HG03175 (cell line): Measurements from ENCODE around the gene DNAAF9.

Experiments
- ATAC-seq: cut with Tn5 transposase; IDR thresholded peaks from one replicate; pipeline ENCODE4 v1.9.1; 2021; ENCODE audit warnings: mild to moderate bottlenecking, moderate library complexity; ENCODE audit not compliant: unreplicated experiment

Gene DNAAF9

DNA sequence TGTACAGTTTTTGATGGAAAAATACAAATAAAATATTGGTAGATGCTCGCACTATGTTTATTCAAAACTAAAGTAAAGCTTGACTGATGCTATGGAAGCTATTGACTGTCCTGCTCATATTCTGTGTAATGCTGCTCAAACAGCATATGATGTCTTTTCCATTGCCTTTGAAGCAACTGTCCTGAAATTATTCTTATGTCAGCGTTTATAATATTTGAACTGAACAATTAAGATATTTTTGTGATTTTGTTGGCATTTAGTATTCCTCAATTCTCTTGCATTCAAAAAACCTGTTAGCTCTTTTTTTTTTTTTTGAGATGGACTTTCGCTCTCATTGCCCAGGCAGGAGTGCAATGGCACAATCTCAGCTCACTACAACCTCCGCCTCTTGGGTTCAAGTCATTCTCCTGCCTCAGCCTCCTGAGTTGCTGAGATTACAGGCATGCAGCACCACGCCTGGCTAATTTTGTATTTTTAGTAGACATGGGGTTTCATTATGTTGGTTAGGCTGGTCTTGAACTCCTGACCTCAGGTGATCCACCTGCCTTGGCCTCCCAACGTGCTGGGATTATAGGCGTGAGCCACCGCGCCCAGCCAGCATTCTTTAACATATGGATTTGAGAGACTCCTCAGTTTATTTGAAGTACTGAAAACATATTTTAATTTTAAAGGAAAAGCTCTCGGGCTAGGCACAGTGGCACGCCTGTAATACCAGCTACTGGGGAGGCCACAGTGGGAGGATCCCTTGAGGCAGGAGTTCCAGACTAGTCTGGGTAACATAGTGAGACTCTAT, 5.3 kb upstream of the DNAAF9 start:
- ATAC-seq = no peak

GRCh38 chr20:3410464-3410863, 3.0 kb upstream of the DNAAF9 start:
- ATAC-seq = no peak

DNA sequence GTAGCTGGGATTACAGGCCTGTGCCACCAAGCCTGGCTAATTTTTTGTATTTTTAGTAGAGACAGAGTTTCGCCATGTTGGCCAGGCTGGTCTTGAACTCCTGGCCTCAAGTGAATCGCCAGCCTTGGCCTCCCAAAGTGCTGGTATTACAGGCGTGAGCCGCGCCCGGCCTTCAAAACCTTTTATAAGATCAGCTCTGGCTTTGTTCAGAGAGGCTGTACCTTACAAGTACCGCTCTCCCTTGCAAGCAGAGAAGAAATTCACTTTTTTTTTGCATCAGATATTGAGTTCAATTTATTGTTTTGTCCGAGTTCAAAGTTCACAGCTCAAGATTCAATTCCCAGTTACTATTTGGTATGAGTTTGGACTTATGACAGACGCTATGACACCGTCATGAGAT, 1.9 kb upstream of the DNAAF9 start:
- ATAC-seq = no peak

DNA sequence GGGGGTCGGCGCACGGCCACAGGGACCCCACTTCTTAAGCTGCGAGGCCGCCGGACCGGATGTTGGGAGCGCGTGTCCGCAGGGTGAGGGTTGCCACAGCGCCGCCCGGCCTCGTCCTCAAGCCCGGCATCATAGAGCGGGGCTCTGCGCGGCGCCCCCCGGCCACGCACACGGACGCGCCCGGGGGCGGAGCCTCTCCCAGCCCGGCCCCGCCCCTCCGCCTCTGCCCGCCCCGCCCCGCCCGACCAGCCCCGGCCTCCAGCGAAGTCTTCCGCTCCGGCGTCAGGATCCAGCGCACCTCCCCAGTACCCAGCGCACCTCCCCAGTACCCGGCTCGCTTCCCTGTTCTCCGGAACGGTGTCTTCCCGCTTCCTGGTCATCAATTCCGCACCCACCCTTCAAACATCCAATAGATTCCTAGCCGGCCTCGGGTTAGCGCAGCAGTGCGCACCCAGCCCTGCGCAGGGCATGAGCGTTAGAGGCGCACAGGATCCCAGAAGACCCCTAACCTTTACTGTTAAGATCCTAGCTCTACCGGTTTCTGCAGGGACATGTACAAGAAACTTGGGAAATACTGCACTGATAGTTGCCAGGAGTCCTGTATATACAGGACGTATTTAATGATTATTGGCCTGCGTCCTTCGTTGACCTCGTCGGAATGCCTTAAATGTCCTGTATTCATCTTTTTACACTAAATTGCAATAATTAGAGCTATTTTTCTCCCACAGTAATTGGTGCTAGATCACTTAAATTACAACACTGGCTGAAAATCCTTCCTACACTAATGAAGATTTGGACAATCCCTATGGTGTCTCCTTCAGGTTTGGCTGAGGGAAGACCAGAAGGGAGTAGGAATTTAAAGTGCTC, 535 bp upstream of the DNAAF9 start:
- ATAC-seq = peak; percentile 49

DNA sequence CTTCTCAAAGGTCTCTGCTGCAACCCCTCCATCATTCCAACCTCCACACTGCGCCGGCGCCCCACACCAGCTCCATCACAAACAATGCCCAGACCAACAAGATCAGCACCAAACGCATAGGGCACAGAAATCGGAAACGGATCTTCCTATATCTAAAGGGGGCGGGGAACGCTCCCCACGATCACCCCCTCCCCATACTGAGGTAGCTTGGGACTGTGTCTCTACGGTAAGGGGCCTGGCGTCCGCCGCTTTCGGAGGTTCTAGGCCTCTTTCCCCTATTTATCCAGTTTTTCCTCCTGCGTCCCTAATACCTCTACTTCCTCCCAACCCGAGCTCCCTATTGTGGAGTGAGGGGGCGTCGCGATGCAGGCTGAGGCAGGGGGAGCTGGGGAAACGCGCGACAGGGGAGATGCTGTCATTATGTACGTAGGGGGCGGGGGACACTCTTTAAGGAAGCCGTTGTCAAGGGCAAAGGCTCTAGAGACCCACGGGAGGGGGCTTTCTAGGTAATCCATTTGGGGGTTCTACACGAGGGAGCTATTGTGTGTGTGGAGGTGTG, 909 bp downstream of the DNAAF9 start:
- no peak for ATAC-seq

- no peak for ATAC-seq
Measured at GRCh38 chr20:3405696-3406358, 1.6 kb downstream of the DNAAF9 start.

DNA sequence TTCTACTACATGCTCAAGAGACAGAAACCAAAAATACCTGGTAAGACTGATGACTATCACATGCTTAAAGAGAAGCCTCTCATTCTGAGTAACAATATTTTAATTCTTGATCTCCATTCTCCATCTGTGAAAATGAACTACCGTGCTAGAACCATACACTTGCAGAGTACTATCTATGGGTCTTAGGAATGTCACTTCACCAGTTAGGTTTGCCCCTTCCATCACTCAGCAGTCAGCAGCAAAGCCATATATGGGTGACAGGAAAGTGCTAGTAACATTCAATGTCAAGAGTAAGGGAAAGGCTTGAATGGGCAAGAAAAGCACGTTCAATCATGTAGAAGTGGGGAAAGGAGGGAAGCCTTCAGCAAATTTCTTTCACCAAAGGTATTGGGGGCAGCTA, 2.3 kb downstream of the DNAAF9 start:
- ATAC-seq = no peak

GRCh38 chr20:3404402-3404801, 3.1 kb downstream of the DNAAF9 start:
- ATAC-seq = no peak

DNA sequence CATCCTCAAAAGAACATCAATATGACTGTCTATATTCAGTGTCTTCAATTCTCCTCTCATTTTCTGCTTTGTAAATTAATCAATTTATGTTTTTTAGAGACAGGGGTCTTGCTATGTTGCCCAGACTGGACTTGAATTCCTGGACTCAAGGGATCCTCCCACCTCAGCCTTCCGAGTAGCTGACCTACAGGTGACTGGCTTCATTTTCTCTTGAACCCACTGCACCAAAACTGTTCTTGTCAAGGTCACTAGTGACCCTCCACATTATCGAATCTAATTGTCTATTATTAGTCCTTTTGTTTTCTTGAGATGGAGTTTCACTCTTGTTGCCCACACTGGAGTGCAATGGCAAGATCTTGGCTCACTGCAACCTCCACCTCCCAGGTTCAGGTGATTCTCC, 3.7 kb downstream of the DNAAF9 start:
- ATAC-seq = no peak

GRCh38 chr20:3402453-3402852, 5.0 kb downstream of the DNAAF9 start:
- ATAC-seq = no peak

- no peak for ATAC-seq
Measured at GRCh38 chr20:3400260-3401155, 7.0 kb downstream of the DNAAF9 start.

DNA sequence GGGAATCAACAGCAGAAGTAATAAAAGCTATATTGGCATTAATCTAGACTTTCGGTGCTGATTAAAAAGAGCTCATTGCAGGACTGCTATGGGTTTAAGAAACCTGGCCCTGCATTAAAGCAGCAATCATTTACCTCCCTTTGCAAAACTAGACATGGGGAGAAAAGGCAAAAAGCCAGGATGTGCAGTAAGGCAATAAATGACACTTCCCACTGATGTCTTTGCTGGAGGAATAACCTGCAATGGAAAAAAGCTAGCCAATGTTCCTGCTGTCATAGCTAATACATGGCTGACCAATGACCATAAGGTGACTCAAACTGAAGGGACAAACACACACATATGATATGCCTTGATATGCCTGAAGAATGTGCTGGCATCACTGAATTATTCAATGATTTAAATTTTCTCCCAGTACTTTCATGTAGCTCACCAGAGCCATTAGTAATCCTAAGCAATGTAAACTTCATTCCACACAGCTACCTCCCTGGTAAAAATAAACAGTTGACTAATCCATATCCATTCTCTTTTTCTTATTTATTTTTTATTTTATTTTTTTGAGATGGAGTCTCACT, 8.7 kb downstream of the DNAAF9 start:
- no peak for ATAC-seq

DNA sequence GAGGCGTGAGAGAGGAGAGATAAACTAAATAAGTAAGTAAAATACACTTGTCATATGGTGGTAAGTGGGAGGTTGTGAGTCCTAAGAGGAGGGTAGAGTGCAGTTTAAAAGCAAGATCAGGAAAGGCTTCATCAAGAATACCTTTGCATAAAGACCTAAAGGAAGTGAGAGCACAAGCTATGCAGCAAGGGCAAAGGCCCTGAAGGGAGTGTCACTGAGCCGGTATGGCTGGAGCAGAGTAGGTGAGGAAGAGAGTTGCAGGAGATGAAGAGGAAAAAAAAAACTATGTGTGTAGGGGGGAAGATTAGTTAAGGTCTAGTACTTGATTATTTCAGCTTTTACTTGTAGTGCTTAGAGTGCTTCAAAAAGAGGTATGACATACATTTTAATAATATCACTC, 11.0 kb downstream of the DNAAF9 start:
- ATAC-seq = no peak

DNA sequence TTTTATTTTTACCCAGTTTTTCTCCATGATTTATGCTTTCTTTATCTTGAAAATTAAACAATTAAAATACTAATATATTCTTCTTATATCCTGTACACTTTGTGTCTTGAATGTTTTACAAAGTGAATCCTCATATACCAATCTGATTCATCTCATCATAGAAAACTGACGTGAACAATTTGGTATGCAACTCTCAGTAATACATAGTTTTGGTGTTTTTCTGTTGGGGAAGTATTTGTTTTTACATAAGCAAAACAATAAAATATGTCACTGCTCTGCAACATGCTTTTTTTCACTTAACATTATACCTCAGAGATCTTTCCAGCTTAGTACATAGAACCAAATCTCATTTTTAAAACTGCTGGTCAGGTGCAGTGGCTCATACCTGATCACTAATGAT, 14.7 kb downstream of the DNAAF9 start:
- no peak for ATAC-seq

DNA sequence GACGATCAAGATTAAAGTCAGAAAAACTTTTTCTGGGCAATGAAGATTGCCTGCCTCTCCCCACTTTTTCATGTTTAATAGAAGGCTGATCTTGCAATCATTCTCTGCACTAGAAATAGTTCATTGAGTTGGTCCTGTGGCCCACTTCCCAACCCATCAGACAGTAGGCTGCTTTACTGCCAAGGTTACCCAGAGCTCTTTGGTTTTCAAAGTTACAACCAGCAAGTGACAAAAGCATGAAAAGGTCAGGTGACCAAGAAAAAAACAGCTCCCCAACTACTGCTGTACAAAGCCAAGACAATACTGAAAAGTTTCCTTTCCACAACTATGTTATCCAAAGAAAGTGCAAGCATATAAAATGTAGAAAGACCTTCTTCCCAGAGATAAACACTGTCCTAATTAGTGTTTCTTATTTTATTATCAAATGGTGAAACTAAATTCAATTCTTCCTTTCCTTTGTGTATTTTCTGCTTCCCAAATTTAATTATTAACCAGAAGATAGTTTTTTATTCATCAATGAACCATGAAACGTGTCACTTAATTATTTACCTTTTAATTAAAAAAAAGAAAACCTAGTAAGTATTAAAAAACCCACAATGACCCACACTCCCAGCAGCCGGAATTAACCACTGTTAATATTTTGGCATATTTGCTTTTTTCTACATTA, 16.6 kb downstream of the DNAAF9 start:
- peak; percentile 49 for ATAC-seq

DNA sequence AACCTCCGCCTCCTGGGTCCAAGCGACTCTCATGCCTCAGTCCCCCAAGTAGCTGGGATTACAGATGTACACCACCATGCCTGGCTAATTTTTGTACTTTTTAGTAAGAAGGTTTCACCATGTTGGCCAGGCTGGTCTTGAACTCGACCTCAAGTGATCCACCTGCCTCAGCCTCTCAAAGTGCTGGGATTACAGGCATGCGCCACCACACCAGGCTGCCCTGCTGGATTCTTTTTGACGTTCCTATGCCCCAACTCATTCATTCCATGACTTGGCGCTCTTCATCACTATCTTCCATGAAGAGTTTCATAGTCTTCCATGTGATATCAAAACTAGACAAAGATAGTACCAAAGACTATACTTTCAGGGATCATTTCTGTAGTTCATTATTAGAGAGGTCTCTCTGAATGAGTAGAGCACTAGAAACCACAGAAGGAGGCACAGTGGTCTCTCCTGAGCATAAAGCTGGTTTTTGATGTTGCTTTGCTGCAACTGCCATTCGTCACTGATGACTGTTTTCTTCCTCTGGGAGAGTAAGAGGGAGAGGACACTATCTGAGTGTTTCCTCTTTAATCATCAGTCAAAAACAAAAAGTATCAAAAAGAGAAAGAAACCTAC, 23.5 kb downstream of the DNAAF9 start:
- no peak for ATAC-seq

- ATAC-seq = no peak
Measured at GRCh38 chr20:3382836-3383235, 24.6 kb downstream of the DNAAF9 start.

- no peak for ATAC-seq
Measured at GRCh38 chr20:3380228-3381070, 27.0 kb downstream of the DNAAF9 start.
